ENCODE results near the gene VSTM2B. TPM values are rescaled to one million over a fixed set of nuclear protein-coding genes. Genes with fewer than 3 reads are reported as not detected.

VSTM2B gene
- total RNA-seq, 4 donors from 2014 or later = not detected

DNA sequence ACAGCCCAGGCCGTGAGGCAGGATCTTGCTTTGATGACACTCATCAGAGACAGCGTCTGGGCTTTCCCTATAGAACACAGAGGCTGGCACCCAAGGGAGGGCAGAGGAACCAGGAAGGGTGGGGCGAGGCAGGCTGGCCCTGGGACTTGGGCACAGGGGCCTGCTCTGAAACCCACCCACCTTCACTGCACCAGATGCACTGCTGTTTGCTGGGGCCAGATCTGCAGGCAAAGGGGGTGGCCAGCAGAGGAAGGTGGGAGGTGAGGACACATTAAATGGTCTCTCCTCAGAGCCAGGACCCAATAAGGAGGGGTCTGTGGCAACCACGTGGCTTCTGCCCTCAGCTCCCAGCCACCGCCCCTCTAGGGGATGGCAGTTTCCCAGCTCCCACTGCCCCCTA is 6.6 kb upstream of the VSTM2B start:
- peaks cover 0 to 60% (median 0%) of the 10 kb centered on the region in 4 donors for H3K27me3 ChIP-seq

GRCh38 chr19:29519931-29520330 is 5.9 kb upstream of the VSTM2B start:
- WGBS, 2 donors = 67 to 71% methylated on average over 8 of the region's 8 CpGs
- TF ChIP-seq POLR2A (IDR thresholded peaks at IDR 0.05) = no peak
- TF ChIP-seq, protein P1, sequence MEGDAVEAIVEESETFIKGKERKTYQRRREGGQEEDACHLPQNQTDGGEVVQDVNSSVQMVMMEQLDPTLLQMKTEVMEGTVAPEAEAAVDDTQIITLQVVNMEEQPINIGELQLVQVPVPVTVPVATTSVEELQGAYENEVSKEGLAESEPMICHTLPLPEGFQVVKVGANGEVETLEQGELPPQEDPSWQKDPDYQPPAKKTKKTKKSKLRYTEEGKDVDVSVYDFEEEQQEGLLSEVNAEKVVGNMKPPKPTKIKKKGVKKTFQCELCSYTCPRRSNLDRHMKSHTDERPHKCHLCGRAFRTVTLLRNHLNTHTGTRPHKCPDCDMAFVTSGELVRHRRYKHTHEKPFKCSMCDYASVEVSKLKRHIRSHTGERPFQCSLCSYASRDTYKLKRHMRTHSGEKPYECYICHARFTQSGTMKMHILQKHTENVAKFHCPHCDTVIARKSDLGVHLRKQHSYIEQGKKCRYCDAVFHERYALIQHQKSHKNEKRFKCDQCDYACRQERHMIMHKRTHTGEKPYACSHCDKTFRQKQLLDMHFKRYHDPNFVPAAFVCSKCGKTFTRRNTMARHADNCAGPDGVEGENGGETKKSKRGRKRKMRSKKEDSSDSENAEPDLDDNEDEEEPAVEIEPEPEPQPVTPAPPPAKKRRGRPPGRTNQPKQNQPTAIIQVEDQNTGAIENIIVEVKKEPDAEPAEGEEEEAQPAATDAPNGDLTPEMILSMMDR (IDR thresholded peaks at IDR 0.05) = no peak
- no peak for DNase-seq
- H3K27me3 ChIP-seq = peaks cover 0 to 68% (median 3%) of the 10 kb centered on the region in 4 donors
- peaks cover 0 to 1% (median 1%) of the 10 kb centered on the region in 3 donors for H3K4me1 ChIP-seq
- intact Hi-C loops (cut with DNase I) = no loop called here
- H3K36me3 ChIP-seq = no peaks in the 10 kb centered on the region
- no peaks in the 10 kb centered on the region for H3K9me3 ChIP-seq
- H3K27ac ChIP-seq = no peak overlapping the region
- H3K4me3 ChIP-seq = no peak overlapping the region

More for the DNA sequence above, 6.6 kb upstream of the VSTM2B start:
- TF ChIP-seq, protein P1 (IDR thresholded peaks at IDR 0.05) = no peak
- TF ChIP-seq POLR2A (IDR thresholded peaks at IDR 0.05) = no peak
- intact Hi-C loops (cut with DNase I) = no loop called here
- DNase-seq = no peak
- Histone ChIP-seq H3K4me3 (no peak overlapping the region), H3K27ac (no peak overlapping the region), H3K4me1 (no peaks in the 10 kb centered on the region), H3K9me3 (no peaks in the 10 kb centered on the region), H3K36me3 (no peaks in the 10 kb centered on the region)
- WGBS, 2 donors = 43 to 50% methylated on average over 3 of the region's 5 CpGs

DNA sequence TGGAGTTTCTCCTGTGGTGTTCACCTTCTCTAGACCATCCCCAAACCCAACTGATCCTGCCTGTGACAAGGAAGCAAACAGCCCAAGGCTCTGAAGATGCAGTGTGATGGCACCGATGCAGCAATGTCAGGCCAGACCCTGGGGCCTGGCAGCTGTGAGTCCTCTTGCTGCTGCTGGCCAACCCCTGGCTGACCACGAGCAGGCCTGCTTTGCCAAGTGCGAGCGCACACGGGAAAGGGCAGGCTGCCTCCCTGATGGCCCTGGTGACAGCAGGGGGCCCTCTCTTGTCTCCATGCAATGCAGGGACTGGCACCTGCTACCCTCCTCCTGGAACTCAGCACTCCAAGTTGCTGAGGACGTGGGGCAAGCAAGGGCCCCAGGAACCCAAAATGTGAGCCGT is 5.4 kb upstream of the VSTM2B start:
- 67% methylated on average over 2 of the region's 7 CpGs; no CpG with 5 or more reads in 1 of the 2 donors for WGBS, 2 donors
- intact Hi-C loops (cut with DNase I) = no loop called here
- H3K4me3 ChIP-seq = no peak overlapping the region

DNA sequence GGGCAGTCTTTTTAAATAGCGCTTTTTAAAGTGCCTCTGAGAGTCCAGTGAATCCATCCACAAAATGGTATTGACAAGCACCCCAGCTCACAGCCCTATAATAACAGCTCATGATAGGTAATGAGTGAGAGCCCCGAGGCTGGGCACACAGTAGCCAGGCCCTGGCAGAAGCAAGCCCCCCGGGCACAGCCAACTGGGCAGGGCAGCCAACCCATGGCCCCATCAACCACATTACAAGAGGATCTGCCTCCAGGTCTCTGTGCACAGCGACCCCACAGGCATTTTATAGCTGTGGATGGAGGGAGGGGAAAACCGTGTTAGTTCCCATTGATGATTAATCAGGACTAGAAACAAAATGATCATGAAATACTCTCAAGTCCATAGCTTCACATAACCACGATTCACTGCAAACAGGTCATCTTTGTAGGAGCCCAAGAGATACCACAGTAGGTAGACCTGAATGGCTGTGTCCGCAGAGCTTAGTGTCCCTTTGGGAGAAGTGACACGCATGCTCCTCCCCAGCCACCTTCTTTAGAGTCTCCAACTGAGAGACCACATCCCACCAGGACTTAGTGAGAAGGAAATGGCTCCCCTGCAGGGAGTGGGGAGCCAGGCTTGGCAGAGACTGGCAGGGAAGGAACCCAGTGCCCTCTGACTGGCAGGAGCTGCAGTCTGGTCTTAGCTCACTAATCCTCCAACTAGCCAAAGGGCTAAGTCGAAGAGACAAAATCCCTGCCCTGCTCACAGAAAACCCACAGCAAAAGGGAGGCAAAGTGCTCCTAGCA is 4.3 kb upstream of the VSTM2B start:
- no peak for TF ChIP-seq POLR2A (IDR thresholded peaks at IDR 0.05)
- TF ChIP-seq, protein P1 (IDR thresholded peaks at IDR 0.05) = no peak
- H3K36me3 ChIP-seq = no peaks in the 10 kb centered on the region
- DNase-seq = no peak
- H3K27me3 ChIP-seq = peaks cover 5 to 84% (median 11%) of the 10 kb centered on the region in 4 donors
- H3K4me3 ChIP-seq = no peak overlapping the region
- intact Hi-C loops (cut with DNase I) = no loop called here
- H3K27ac ChIP-seq = no peak overlapping the region
- peaks cover 12 to 17% (median 14%) of the 10 kb centered on the region in 3 donors for H3K4me1 ChIP-seq
- WGBS, 2 donors = 60 to 68% methylated on average over 4 to 8 of the region's 9 CpGs
- no peaks in the 10 kb centered on the region for H3K9me3 ChIP-seq

More for the DNA sequence above, 5.4 kb upstream of the VSTM2B start:
- TF ChIP-seq, protein P1 (IDR thresholded peaks at IDR 0.05) = no peak
- no peak for TF ChIP-seq POLR2A (IDR thresholded peaks at IDR 0.05)
- no peak for DNase-seq
- no peaks in the 10 kb centered on the region for H3K36me3 ChIP-seq
- H3K27ac ChIP-seq = no peak overlapping the region
- H3K4me1 ChIP-seq = peaks cover 3 to 6% (median 6%) of the 10 kb centered on the region in 3 donors
- peaks cover 0 to 73% (median 4%) of the 10 kb centered on the region in 4 donors for H3K27me3 ChIP-seq
- no peaks in the 10 kb centered on the region for H3K9me3 ChIP-seq

- Histone ChIP-seq H3K4me3 (no peak overlapping the region), H3K27me3 (peaks cover 9 to 96% (median 29%) of the 10 kb centered on the region in 4 donors), H3K36me3 (no peaks in the 10 kb centered on the region), H3K27ac (no peak overlapping the region), H3K9me3 (no peaks in the 10 kb centered on the region), H3K4me1 (peaks cover 25 to 38% (median 26%) of the 10 kb centered on the region in 3 donors)
- intact Hi-C loops (cut with DNase I) = no loop called here
- no peak for DNase-seq
- WGBS, 2 donors = 67 to 84% methylated on average over 2 of the region's 2 CpGs
- TF ChIP-seq, protein P1 (IDR thresholded peaks at IDR 0.05) = no peak
- TF ChIP-seq POLR2A (IDR thresholded peaks at IDR 0.05) = no peak
These were observed 2.2 kb upstream of the VSTM2B start for GRCh38 chr19:29523568-29523967.
